HFF-Myc (cell line): ENCODE results near the gene EEF2KMT.
"Not testable (repeated sequence)": the region's sequence is repeated elsewhere in the genome, so short reads cannot be mapped to it uniquely, and the experiment has no call there.

Experiments used
- DNase-seq: peaks from one replicate; pipeline ENCODE4 v3.0.0-alpha.2; 2011; ENCODE audit warnings: low read depth; ENCODE audit errors: extremely low read depth
- H3K4me3 ChIP-seq: replicated peaks from 2 replicates; pipeline ENCODE4 v1.5.1; 2011; ENCODE audit warnings: low read depth, mild to moderate bottlenecking, control low read depth, low read length
- CTCF ChIP-seq: IDR thresholded peaks from 2 replicates; pipeline ENCODE4 v1.5.1; 2012; ENCODE audit warnings: mild to moderate bottlenecking, low read depth, low read length, control low read depth; ENCODE audit errors: missing control alignments

The EEF2KMT gene

DNA sequence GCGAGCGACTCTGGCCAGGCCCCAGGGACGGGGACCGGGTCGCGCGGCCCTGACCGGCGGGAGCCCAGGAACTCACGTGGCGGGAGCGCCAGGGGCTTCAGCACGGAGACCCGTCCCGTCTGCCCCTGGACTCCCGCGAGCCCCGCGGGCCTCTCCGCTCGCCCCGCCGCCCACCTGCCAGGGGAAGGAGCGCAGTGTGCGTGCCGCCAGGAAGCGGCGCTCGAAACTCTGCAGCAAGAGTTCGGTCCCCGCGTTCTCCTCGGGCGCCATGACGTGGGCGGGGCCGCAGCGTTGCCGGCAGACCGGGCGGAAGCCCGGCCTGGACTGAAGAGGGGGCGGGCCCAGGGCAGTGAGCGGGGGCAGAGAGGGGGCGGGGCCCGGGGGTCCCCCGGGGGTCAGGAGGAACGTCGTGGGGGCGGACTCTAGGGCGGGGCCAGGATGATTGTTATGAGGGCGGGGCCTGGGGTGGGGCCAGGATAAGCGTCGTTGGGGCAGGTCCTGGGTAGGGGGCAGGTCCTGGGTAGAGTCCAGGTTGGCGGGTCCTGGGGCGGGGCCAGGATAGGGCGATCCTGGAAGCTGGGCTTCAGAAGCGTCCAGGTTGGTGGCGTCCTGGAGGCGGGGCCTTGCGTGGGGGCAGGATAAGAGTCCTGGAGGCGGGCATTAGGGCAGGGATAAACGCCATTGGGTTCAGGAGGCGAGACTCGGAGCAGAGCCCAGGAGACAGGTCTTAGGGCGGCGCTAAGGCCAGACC lies at the start of gene EEF2KMT:
TSS of gene EEF2KMT (minus strand) at position 326 of the 751 bp plus-strand sequence. CDS start at position 270, 56 bp downstream.
- peak within 1 kb of the TSS; percentile 58 for H3K4me3 ChIP-seq
- DNase-seq = peak; percentile 96

DNA sequence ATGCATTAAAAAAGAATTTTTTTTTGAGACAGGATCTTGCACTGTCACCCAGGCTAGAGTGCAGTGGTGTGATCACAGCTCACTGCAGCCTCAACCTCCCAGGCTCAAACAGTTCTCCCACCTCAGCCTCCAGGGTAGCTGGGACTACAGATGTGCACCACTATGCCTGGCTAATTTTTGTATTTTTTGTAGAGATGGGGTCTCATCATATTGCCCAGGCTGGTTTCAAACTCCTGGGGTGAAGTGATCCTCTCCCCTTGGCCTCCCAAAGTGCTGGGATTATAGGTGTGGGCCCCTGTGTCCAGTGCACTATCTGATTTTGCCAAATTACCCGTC lies 47.0 kb upstream of the EEF2KMT start:
- DNase-seq, H3K4me3 ChIP-seq: not testable (repeated sequence)

- TF ChIP-seq CTCF = no peak
- no peak overlapping the region for H3K4me3 ChIP-seq
- DNase-seq = no peak
Measured at GRCh38 chr16:5143761-5144620, 46.4 kb upstream of the EEF2KMT start.

- H3K4me3 ChIP-seq, DNase-seq: not testable (repeated sequence)
Measured at GRCh38 chr16:5140151-5140550, 42.6 kb upstream of the EEF2KMT start.

DNA sequence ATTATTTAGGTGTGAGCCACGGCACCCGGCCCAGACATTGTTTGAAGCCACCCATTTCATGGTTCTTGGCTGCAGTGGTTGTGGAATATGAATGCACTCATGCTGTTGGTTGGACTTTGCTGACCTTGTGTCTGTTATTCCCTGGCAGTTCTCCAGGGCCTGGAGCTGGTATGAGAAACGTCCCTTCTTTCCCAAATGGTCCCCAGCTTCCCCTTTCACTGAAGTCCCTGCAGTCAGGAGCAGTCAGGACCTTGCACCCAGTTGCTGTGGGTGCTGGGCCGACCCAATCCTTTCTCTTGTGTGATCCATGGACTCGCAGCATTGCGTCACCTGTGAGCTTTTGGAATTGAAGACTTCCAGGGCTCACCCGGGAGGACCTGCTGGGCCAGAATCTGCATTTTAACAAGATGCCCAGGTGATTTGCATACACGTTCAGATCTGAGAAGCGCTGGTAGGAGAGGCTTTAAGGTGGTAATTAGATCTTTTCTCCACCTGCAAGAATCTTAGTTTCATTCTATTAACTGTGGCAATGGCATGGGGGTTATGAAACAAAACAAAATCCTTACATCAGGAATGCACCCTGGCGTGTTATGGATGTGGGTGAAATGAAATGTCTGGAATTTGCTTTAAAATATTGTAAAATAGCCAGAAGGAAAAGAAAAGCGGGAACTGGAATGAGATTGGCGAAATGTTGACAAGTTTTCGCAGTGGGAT lies 37.3 kb upstream of the EEF2KMT start:
- not testable (repeated sequence) for DNase-seq, H3K4me3 ChIP-seq

GRCh38 chr16:5132915-5133600 lies 35.5 kb upstream of the EEF2KMT start:
- not testable (repeated sequence) for H3K4me3 ChIP-seq, DNase-seq

- H3K4me3 ChIP-seq, DNase-seq: not testable (repeated sequence)
Measured at GRCh38 chr16:5131467-5132004, 33.9 kb upstream of the EEF2KMT start.

DNA sequence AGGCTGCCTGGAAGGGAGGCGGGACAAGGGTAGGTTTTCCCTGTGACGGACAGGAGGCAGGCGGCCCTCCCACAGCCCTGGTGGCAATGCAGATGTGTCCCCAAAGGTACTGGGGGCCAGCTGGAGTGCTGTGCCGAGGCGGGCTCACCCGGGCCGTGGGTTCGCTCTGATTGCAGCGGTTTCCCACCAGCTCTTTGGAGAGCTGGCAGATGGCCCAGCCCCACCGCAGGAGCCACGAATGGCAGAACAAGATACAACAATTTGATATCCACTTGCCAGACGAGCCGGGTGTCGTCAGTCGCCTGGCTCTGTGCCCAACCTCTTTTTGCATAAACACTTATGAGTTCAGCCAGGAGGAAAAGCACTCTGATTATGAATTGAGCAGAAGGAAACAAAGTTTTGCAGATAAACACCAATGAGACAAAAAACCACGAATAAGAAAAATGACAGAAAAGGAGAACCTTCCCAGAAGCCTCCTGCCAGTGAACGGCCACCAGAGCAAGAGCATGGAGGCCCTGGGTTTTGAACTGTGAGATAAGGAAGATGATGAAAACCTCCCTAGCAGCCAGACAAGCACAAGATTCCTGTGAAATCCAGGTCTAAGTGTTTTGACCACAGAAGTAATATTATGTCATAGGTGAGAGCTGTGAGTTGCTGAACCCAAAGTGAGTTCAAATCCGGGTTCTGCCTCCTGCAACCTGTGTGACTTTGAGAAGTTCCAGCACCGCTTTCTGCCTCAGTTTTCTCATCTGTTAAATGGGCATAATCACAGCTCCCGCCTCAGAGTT lies 19.9 kb upstream of the EEF2KMT start:
- H3K4me3 ChIP-seq, DNase-seq: not testable (repeated sequence)

- DNase-seq, H3K4me3 ChIP-seq: not testable (repeated sequence)
Measured at GRCh38 chr16:5116780-5117295, 19.2 kb upstream of the EEF2KMT start.

GRCh38 chr16:5110933-5111332 lies 13.3 kb upstream of the EEF2KMT start:
- DNase-seq, H3K4me3 ChIP-seq: not testable (repeated sequence)
